Right ventricle myocardium inferior (tissue), 1 donor: ENCODE data around the gene SEMA4A. TPM values are rescaled to one million over a fixed set of nuclear protein-coding genes. Genes with fewer than 3 reads are reported as not detected.

Experiments
- ATAC-seq: fragments of 200-7000 bp; cut with Tn5 transposase; one replicate; pipeline ENCODE4 v1.9.1; 2020; ENCODE audit warnings: mild to moderate bottlenecking, moderate library complexity
- DNase-seq: peaks from one replicate; pipeline ENCODE4 v3.0.0; 2021; ENCODE audit errors: missing footprints
- intact Hi-C: fragments of 100-400 bp; cut with DNase I; formaldehyde crosslinking; loops from one replicate; pipeline ENCODE4 v1.11.0; 2022
- total RNA-seq: library from RNA; stranded (reverse); fragmentation: NEBNext Ultra II Directional; extraction: Animal tissue kit (Norgen Biotek cat#: 25700); gene quantifications from one replicate; pipeline ENCODE4 v1.2.1, GENCODE V29; 2021
- donor health status: DM: no; HTN: yes; CAD: no; lungs with severe emphysema.

SEMA4A gene
- total RNA-seq, 1 donor from 2014 or later: 2.2 TPM

- ATAC-seq: peak; percentile 14
- intact Hi-C loops: loop anchor here (10.0 kb wide), 1 partner anchor 536 kb away; no protein-coding TSS in a partner anchor
- DNase-seq: peak; percentile 67
Measured at GRCh38 chr1:156128654-156129597, 24.5 kb upstream of the SEMA4A start.

- DNase-seq (peak; percentile 87), ATAC-seq (peak; percentile 54)
- intact Hi-C loops: loop anchor here (1.0 to 10.0 kb wide), 4 partner anchors 34 to 535 kb away; no protein-coding TSS in a partner anchor
Measured at GRCh38 chr1:156129687-156130577, 23.5 kb upstream of the SEMA4A start.

GRCh38 chr1:156130578-156130942 lies 22.8 kb upstream of the SEMA4A start:
- ATAC-seq: no peak
- no peak for DNase-seq
- intact Hi-C loops: loop anchor here (1.0 to 10.0 kb wide), 3 partner anchors 34 to 194 kb away; no protein-coding TSS in a partner anchor

GRCh38 chr1:156134716-156135435 lies 18.5 kb upstream of the SEMA4A start:
- no peak for DNase-seq
- intact Hi-C loops: loop anchor here (10.0 kb wide), 1 partner anchor 190 kb away; no protein-coding TSS in a partner anchor
- ATAC-seq: no peak

GRCh38 chr1:156135930-156136871 lies 17.2 kb upstream of the SEMA4A start:
- ATAC-seq (no peak), DNase-seq (no peak)
- intact Hi-C loops: loop anchor here (10.0 kb wide), 1 partner anchor 189 kb away; no protein-coding TSS in a partner anchor

- intact Hi-C loops: loop anchor here (10.0 kb wide), 1 partner anchor 188 kb away; no protein-coding TSS in a partner anchor
- ATAC-seq (no peak), DNase-seq (no peak)
Measured at GRCh38 chr1:156136970-156137483, 16.4 kb upstream of the SEMA4A start.

GRCh38 chr1:156138458-156138867 lies 14.9 kb upstream of the SEMA4A start:
- ATAC-seq (no peak), DNase-seq (no peak)
- intact Hi-C loops: loop anchor here (10.0 kb wide), 1 partner anchor 186 kb away; no protein-coding TSS in a partner anchor

- intact Hi-C loops: no loop called here
- ATAC-seq (peak; percentile 40), DNase-seq (no peak)
Measured at GRCh38 chr1:156140879-156141707, 12.3 kb upstream of the SEMA4A start.

GRCh38 chr1:156143765-156144489 lies 9.5 kb upstream of the SEMA4A start:
- DNase-seq (no peak), ATAC-seq (no peak)
- intact Hi-C loops: no loop called here

GRCh38 chr1:156144742-156145141 lies 8.6 kb upstream of the SEMA4A start:
- ATAC-seq (no peak), DNase-seq (no peak)
- intact Hi-C loops: no loop called here

- DNase-seq (no peak), ATAC-seq (no peak)
- intact Hi-C loops: loop anchor here (1.0 kb wide), 1 partner anchor 80 kb away; no protein-coding TSS in a partner anchor
Measured at GRCh38 chr1:156145650-156146019, 7.8 kb upstream of the SEMA4A start.

GRCh38 chr1:156146020-156146768 lies 7.2 kb upstream of the SEMA4A start:
- DNase-seq (peak; percentile 78), ATAC-seq (peak; percentile 68)
- intact Hi-C loops: loop anchor here (1.0 kb wide), 1 partner anchor 79 kb away; no protein-coding TSS in a partner anchor

GRCh38 chr1:156146769-156147405 lies 6.5 kb upstream of the SEMA4A start:
- intact Hi-C loops: loop anchor here (1.0 kb wide), 1 partner anchor 78 kb away; no protein-coding TSS in a partner anchor
- ATAC-seq (no peak), DNase-seq (no peak)

- ATAC-seq (no peak), DNase-seq (no peak)
- intact Hi-C loops: no loop called here
Measured at GRCh38 chr1:156148216-156148615, 5.2 kb upstream of the SEMA4A start.
